Activated naive CD8-positive, alpha-beta T cell treated with anti-CD3 and anti-CD28 coated beads for 36 hours (primary cell): ENCODE data around the gene C1QL4. TPM values are rescaled to one million over a fixed set of nuclear protein-coding genes. Genes with fewer than 3 reads are reported as not detected.
"Not testable (repeated sequence)": the region's sequence is repeated elsewhere in the genome, so short reads cannot be mapped to it uniquely, and the experiment has no call there.

Source experiments
- DNase-seq: peaks from one replicate; pipeline ENCODE4 v3.0.0; 2021
- H3K27ac Mint-ChIP-seq: one replicate; pipeline ENCODE4 v1.8.0; 2022; ENCODE audit warnings: mild to moderate bottlenecking, moderate library complexity, mixed read lengths
- H3K27me3 Mint-ChIP-seq: one replicate; pipeline ENCODE4 v1.8.0; 2022; ENCODE audit warnings: mild to moderate bottlenecking, mixed read lengths
- H3K36me3 Mint-ChIP-seq: one replicate; pipeline ENCODE4 v1.8.0; 2021; ENCODE audit warnings: mild to moderate bottlenecking, mixed read lengths
- H3K4me1 Mint-ChIP-seq: one replicate; pipeline ENCODE4 v1.8.0; 2021; ENCODE audit warnings: mixed read lengths
- H3K4me3 Mint-ChIP-seq: one replicate; pipeline ENCODE4 v1.8.0; 2022; ENCODE audit warnings: mild to moderate bottlenecking, moderate library complexity, mixed read lengths
- H3K9me3 Mint-ChIP-seq: one replicate; pipeline ENCODE4 v1.8.0; 2022; ENCODE audit warnings: mixed read lengths
- total RNA-seq, 2 experiments: library from RNA; stranded (reverse); gene quantifications; one replicate each; pipeline ENCODE4 v1.2.3, GENCODE V29; 2021

C1QL4 gene
- total RNA-seq, 2 experiments from 2014 or later = not detected

DNA sequence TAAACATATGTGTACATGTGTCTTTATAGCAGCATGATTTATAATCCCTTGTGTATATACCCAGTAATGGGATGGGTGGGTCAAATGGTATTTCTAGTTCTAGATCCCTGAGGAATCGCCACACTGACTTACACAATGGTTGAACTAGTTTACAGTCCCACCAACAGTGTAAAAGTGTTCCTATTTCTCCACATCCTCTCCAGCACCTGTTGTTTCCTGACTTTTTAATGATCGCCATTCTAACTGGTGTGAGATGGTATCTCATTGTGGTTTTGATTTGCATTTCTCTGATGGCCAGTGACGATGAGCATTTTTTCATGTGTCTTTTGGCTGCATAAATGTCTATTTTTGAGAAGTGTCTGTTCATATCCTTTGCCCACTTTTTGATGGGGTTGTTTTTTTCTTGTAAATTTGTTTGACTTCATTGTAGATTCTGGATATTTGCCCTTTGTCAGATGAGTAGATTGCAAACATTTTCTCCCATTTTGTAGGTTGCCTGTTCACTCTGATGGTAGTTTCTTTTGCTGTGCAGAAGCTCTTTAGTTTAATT lies 26.5 kb downstream of the C1QL4 start:
- not testable (repeated sequence) for DNase-seq, H3K36me3 Mint-ChIP-seq, H3K27ac Mint-ChIP-seq, H3K4me1 Mint-ChIP-seq, H3K9me3 Mint-ChIP-seq, H3K4me3 Mint-ChIP-seq
- peaks cover 40% of the 10 kb centered on the region for H3K27me3 Mint-ChIP-seq

DNA sequence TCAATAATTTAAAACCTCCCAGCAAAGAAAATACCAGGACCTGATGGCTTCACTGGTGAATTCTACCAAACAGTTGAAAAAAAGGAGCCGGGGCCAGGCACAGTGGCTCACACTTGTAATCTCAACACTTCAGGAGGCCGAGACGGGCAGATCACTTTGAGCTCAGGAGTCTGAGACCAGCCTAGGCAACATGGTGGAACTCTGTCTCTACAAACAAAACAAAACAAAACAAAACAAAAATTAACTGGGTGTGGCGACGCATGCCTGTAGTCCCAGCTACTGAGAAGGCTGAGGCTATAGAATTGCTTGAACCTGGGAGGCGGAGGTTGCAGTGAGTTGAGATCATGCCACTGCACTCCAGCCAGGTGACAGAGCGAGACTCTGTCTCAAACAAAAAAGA lies 27.6 kb downstream of the C1QL4 start:
- no peak overlapping the region for H3K27ac Mint-ChIP-seq
- no peaks in the 10 kb centered on the region for H3K9me3 Mint-ChIP-seq
- peaks cover 40% of the 10 kb centered on the region for H3K27me3 Mint-ChIP-seq
- H3K4me3 Mint-ChIP-seq = no peak overlapping the region
- no peaks in the 10 kb centered on the region for H3K36me3 Mint-ChIP-seq
- H3K4me1 Mint-ChIP-seq = no peaks in the 10 kb centered on the region
- no peak for DNase-seq

DNA sequence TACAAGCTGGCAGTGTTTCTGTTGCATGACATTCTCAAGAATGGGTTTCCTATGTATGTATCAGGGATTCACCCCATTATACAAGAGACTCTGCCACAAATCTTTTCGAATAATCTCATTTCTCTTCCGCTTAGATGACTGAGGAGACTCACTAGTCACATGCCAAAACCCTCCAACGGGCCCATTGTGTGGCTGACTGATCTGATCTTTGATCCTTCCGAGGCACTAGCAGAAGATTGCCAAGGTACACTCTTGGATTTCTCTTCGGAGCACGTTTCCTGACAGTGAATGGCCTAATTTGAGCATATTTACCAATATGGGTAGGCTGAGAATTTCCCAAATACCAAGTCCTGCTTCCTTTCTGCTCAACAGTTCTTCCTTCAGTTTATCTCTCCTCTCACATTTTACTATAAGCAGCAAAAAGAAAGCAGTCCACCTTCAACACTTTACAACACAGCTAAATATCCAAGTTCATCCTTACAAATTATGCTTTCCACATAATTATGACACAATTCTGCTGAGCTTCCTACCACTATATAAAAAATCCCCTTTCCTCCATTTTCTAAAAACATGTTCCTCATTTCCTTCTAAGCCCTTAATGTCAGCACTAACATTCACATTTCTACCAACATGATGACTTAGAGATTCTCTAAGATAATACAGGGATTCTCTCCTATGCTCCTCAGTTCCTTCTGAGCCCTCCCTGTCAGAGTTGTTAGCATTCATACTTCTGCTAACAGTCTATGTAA lies 31.1 kb downstream of the C1QL4 start:
- peaks cover 48% of the 10 kb centered on the region for H3K27me3 Mint-ChIP-seq
- H3K27ac Mint-ChIP-seq = no peak overlapping the region
- H3K36me3 Mint-ChIP-seq = no peaks in the 10 kb centered on the region
- no peak for DNase-seq
- peaks cover 4% of the 10 kb centered on the region for H3K4me1 Mint-ChIP-seq
- H3K9me3 Mint-ChIP-seq = no peaks in the 10 kb centered on the region
- H3K4me3 Mint-ChIP-seq = no peak overlapping the region

GRCh38 chr12:49304161-49304560 lies 32.8 kb downstream of the C1QL4 start:
- no peaks in the 10 kb centered on the region for H3K36me3 Mint-ChIP-seq
- no peak overlapping the region for H3K27ac Mint-ChIP-seq
- no peaks in the 10 kb centered on the region for H3K9me3 Mint-ChIP-seq
- H3K4me1 Mint-ChIP-seq = peaks cover 4% of the 10 kb centered on the region
- no peak overlapping the region for H3K4me3 Mint-ChIP-seq
- DNase-seq = no peak
- H3K27me3 Mint-ChIP-seq = peaks cover 52% of the 10 kb centered on the region

DNA sequence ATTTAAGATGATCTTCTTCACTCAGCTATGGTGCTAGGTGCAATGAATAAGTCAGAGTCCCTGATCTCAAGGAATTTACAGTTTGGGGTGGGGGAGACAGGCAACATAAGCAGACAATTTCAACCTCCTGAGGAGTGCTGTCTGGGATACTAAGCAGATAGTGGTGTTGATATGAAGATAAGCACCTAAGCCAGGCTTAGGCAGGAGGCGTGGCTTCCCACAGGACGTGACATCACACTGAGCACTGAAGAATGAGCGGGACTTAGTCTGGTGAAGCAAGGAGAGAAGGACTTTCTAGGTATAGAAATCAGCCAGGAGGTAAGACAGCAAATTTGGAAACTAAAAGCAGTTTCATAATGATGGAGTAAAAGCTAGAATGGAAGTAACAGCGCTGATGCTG lies 35.2 kb downstream of the C1QL4 start:
- Mint-ChIP-seq H3K36me3 (no peaks in the 10 kb centered on the region), H3K27ac (no peak overlapping the region), H3K9me3 (no peaks in the 10 kb centered on the region), H3K4me3 (no peak overlapping the region), H3K4me1 (peaks cover 7% of the 10 kb centered on the region), H3K27me3 (peaks cover 55% of the 10 kb centered on the region)
- DNase-seq = no peak

DNA sequence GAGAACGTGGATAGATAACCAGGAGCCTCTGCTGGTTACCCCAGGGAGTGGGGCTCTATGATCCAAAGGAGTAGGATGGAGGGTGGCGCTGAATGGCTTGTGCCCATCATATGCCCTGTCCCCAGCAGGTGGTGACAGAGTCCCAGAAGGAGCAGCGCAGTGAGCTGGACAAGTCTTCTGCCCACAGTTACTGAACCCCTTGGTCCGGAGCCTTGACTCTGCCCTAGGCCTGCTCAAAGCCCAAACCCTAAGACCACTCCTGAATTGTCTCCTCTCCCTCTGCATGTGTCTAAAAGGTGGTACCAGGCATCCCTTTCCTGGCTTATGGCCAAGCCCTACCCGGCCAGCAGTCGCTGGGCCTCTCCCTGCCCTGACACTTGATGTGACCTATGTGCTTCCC lies 38.8 kb downstream of the C1QL4 start:
- H3K9me3 Mint-ChIP-seq = no peaks in the 10 kb centered on the region
- no peak overlapping the region for H3K27ac Mint-ChIP-seq
- H3K4me1 Mint-ChIP-seq = peaks cover 11% of the 10 kb centered on the region
- H3K4me3 Mint-ChIP-seq = no peak overlapping the region
- no peak for DNase-seq
- H3K27me3 Mint-ChIP-seq = peaks cover 77% of the 10 kb centered on the region
- no peaks in the 10 kb centered on the region for H3K36me3 Mint-ChIP-seq

DNA sequence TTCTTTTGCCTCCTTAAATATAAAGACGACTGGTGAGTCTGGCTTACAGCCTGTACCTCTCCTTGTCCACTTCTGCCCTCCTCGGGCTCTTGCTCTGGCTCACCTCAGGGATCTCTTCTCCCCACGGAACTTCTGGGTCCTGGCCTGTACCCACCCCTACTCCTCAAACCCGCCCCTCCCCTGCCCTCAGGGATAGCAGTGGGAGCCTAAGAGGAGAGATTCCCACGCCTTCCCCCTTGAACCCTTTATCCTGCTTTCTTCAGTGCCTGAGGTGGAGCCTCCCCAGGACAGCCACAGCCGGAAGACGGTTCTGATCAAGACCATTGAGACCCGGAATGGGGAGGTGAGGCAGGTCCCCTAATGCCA lies 39.3 kb downstream of the C1QL4 start:
- no peaks in the 10 kb centered on the region for H3K36me3 Mint-ChIP-seq
- no peak for DNase-seq
- peaks cover 11% of the 10 kb centered on the region for H3K4me1 Mint-ChIP-seq
- H3K4me3 Mint-ChIP-seq = peak overlapping the region; percentile 30
- H3K27ac Mint-ChIP-seq = no peak overlapping the region
- peaks cover 72% of the 10 kb centered on the region for H3K27me3 Mint-ChIP-seq
- H3K9me3 Mint-ChIP-seq = no peaks in the 10 kb centered on the region

DNA sequence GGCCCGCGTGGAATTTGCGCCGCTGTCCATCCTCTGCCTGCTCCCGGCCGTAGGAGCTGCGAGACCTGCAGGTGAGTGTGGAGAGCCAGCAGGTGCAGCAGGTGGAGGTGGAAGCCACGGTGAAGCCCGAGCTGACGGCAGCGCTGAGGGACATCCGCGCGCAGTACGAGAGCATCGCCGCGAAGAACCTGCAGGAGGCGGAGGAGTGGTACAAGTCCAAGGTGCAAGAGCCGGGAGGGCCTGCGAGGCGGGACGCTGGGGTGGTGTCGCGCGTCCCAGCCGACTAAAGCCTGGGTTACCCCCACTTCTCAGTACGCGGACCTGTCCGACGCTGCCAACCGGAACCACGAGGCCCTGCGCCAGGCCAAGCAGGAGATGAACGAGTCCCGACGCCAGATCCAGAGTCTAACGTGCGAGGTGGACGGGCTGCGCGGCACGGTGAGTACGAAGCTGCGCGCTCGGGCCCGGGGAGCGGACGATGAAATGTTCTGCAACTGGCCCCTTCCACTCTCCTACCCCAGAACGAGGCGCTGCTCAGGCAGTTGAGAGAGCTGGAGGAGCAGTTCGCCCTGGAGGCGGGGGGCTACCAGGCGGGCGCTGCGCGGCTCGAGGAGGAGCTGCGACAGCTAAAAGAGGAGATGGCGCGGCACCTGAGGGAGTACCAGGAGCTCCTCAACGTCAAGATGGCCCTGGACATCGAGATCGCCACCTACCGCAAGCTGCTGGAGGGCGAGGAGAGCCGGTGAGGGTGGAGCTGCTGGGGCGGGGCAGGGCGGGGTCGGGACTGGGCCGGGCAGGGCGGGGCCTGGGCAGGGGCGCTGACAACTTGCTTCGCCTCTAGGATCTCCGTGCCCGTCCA lies 39.9 kb downstream of the C1QL4 start:
- H3K4me3 Mint-ChIP-seq = peak overlapping the region; percentile 45
- DNase-seq = peak; percentile 40
- peaks cover 70% of the 10 kb centered on the region for H3K27me3 Mint-ChIP-seq
- no peaks in the 10 kb centered on the region for H3K9me3 Mint-ChIP-seq
- no peaks in the 10 kb centered on the region for H3K36me3 Mint-ChIP-seq
- H3K27ac Mint-ChIP-seq = no peak overlapping the region
- peaks cover 11% of the 10 kb centered on the region for H3K4me1 Mint-ChIP-seq

GRCh38 chr12:49296034-49296835 lies 40.8 kb downstream of the C1QL4 start:
- DNase-seq = peak; percentile 71
- Mint-ChIP-seq H3K27ac (no peak overlapping the region), H3K27me3 (peaks cover 69% of the 10 kb centered on the region), H3K36me3 (no peaks in the 10 kb centered on the region), H3K4me1 (peaks cover 8% of the 10 kb centered on the region), H3K9me3 (no peaks in the 10 kb centered on the region), H3K4me3 (peak overlapping the region; percentile 45)

- H3K27ac Mint-ChIP-seq = no peak within 1 kb of the TSS
- H3K9me3 Mint-ChIP-seq = no peaks in the 10 kb centered on the region
- peaks cover 8% of the 10 kb centered on the region for H3K4me1 Mint-ChIP-seq
- no peak within 1 kb of the TSS for H3K4me3 Mint-ChIP-seq
- no peaks in the 10 kb centered on the region for H3K36me3 Mint-ChIP-seq
- H3K27me3 Mint-ChIP-seq = peaks cover 61% of the 10 kb centered on the region
- DNase-seq = no peak
These were observed 41.7 kb downstream of the C1QL4 start, which contains the start of gene PRPH for GRCh38 chr12:49295082-49295936. Gene PRPH (plus strand): TSS chr12:49295147. CDS start chr12:49295201, 54 bp downstream.

DNA sequence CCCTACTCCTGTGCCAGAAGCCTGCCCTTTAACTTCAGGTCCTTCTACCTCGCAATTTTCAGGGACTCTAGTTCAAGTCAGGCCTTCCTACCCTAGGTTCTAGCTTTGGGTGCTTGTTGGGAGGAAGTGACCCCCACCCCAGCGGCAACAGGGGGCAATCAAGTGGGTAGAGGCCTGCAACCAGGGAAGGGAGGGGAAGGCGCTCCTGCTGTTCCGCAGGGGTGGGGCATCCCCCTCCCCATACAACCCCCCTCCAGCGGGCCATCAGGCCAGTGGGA lies 42.2 kb downstream of the C1QL4 start:
- H3K36me3 Mint-ChIP-seq = no peaks in the 10 kb centered on the region
- peaks cover 8% of the 10 kb centered on the region for H3K4me1 Mint-ChIP-seq
- no peak for DNase-seq
- no peak overlapping the region for H3K4me3 Mint-ChIP-seq
- H3K27ac Mint-ChIP-seq = no peak overlapping the region
- peaks cover 61% of the 10 kb centered on the region for H3K27me3 Mint-ChIP-seq
- no peaks in the 10 kb centered on the region for H3K9me3 Mint-ChIP-seq

DNA sequence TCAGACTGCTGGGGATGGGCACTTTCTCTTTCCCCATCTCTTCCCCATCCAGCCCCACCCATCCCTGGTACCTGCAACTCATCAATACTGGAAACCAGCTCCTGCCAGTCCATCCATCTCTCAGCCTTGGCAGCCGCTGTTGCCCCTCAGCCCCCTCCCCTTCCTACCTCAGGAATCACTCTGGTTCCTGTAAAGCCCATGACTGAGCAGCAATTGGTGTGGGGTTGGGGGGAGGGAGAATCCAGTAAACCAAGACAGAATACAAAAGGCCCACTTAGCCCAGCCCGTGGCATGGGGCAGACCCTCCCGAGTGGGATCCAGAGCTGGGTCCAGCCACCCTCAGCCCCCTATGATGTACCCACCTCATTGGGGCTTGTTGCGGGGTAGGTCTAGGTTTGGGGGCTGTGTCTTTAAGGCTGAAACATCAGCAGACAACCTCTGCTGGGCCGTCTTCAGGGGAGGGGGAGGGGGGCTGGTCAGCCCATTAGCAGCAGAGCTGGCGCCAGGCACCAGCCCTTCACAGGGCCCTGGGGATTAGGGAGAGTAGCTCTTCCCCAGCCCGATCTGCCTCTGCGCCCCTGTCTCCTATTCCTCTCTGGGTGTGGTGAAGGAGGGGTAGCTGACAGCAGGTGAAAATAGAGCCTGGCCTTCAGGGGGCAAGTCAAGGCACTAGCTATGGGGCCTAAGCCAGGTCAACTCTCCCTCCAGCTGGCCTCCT lies 42.7 kb downstream of the C1QL4 start:
- H3K4me1 Mint-ChIP-seq = peaks cover 8% of the 10 kb centered on the region
- peaks cover 57% of the 10 kb centered on the region for H3K27me3 Mint-ChIP-seq
- no peaks in the 10 kb centered on the region for H3K9me3 Mint-ChIP-seq
- no peak overlapping the region for H3K4me3 Mint-ChIP-seq
- DNase-seq = no peak
- no peak overlapping the region for H3K27ac Mint-ChIP-seq
- H3K36me3 Mint-ChIP-seq = no peaks in the 10 kb centered on the region

DNA sequence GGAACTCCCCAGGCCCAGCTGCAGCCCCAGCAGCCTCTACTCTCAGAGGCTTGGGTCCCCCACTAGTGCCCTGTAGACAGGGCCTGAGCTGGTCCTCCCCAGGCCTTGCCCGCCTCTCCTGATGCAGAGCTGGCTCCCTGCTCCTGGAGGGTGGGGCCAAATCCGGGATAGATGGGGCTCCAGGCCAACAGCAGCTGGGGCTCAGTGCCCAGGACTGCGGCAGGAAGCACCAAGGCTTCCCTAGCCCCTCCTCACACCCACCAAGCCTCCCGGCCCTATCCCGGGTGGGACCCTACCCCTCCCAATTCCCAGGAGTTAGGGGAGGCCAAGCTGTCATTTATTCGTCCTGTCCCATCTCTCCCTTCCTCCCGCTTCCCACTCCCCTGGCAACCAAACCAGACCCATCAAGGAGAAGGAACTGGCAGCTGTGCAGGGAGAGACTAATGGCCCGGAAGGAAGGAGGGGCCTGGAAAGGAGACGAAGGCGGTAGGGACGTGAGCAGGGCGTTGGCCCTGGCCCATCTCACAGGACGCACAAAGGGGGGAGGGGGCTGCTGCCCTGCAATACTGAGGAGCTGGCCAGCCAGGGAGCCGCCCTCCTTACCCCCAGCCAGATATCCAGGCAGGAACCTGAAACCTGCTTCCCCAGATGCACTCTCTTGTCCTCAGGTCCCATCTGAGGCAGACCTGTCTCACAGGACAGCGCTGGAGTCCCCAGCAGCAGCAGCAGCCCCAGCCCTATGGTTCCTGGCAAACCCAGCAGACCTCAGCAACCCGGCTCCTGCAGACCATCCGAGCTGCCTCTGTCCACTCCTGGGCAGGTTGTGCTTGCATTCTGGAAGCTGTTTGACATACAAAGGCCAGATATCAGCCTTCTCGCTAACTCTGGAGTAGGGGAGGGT lies 43.7 kb downstream of the C1QL4 start:
- Mint-ChIP-seq H3K27ac (no peak overlapping the region), H3K9me3 (no peaks in the 10 kb centered on the region), H3K4me1 (peaks cover 8% of the 10 kb centered on the region), H3K4me3 (no peak overlapping the region), H3K36me3 (no peaks in the 10 kb centered on the region), H3K27me3 (peaks cover 52% of the 10 kb centered on the region)
- DNase-seq = no peak
